ENCODE measurements around the gene ZNF438. TPM values are rescaled to one million over a fixed set of nuclear protein-coding genes. Genes with fewer than 3 reads are reported as not detected.

The ZNF438 gene
- total RNA-seq, 4 donors from 2014 or later = 17.6 to 34.8 (median 23.6) TPM

GRCh38 chr10:30997536-30998235, 34.0 kb downstream of the ZNF438 start:
- no peak for TF ChIP-seq CTCF (IDR thresholded peaks at IDR 0.05; ENCODE audit: low read depth)

DNA sequence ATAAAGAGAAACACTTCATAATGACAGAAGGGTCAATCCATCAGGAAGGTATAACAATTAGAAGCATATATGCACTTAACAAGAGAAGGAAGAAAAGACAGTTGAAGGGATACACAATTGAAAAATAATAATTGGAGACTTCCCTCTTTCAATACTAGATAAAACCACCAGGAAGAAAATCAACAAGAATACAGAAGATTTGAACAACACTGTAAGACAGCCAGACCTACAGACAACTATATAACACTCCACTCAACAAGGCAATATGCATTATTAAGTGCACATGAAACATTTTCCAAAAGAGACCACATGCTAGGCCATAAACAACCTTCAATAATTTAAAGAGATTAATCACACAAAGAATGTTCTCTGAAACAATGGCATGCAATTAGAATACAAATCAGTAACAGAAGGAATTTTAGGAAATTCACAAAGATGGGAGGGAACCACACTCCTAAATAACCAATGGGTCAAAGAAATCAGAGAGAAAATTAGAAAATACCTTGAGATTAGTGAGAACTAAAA, 35.1 kb downstream of the ZNF438 start:
- TF ChIP-seq CTCF (IDR thresholded peaks at IDR 0.05; ENCODE audit: low read depth) = no peak

- TF ChIP-seq CTCF (IDR thresholded peaks at IDR 0.05; ENCODE audit: low read depth) = no peak
Measured at GRCh38 chr10:30995081-30995770, 36.4 kb downstream of the ZNF438 start.

GRCh38 chr10:30993155-30993554, 38.5 kb downstream of the ZNF438 start:
- TF ChIP-seq CTCF (IDR thresholded peaks at IDR 0.05; ENCODE audit: low read depth) = no peak

- TF ChIP-seq CTCF (IDR thresholded peaks at IDR 0.05; ENCODE audit: low read depth) = no peak
Measured at GRCh38 chr10:30992681-30993080, 39.0 kb downstream of the ZNF438 start.

DNA sequence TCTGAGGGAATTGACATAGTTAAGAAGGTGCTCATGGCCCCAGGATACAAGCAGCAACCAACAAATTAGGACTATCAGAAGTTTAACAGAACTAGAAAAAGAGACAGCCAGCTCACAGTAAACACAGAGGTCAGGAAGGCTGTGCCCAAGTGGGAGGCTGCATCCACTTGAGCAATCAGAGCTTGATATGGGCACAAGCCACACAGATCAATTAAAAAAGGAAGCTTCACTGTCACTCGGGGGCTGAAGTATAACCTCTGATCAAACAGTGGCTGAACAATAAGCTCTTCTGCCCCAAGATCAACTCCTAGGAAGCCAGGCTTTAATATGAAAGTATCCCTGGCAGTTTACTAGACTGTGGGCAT, 40.0 kb downstream of the ZNF438 start:
- TF ChIP-seq CTCF (IDR thresholded peaks at IDR 0.05; ENCODE audit: low read depth) = no peak

GRCh38 chr10:30990971-30991646, 40.6 kb downstream of the ZNF438 start:
- TF ChIP-seq CTCF (IDR thresholded peaks at IDR 0.05; ENCODE audit: low read depth) = no peak
